MM.1S (cell line): ENCODE results near the gene ZNF385A.

Source experiments
- DNase-seq: peaks from one replicate; pipeline ENCODE4 v3.0.0-alpha.2; 2015
- H2AFZ ChIP-seq: fragments of 300-600 bp; sonication (generic); 2 replicates; pipeline ENCODE4 v1.6.0; 2016; ENCODE audit warnings: antibody characterized with exemption, low read length
- H3F3A ChIP-seq: fragments of 300-600 bp; sonication (generic); 2 replicates; pipeline ENCODE4 v1.6.1; 2016; ENCODE audit warnings: mild to moderate bottlenecking, antibody characterized with exemption, low read length, moderate library complexity, mixed read lengths; ENCODE audit not compliant: insufficient read depth
- H3K27ac ChIP-seq: fragments of 300-600 bp; sonication (generic); 2 replicates; pipeline ENCODE4 v1.5.1; 2016; ENCODE audit warnings: mild to moderate bottlenecking, low read length
- H3K27me3 ChIP-seq: fragments of 300-600 bp; sonication (generic); replicated peaks from 2 replicates; pipeline ENCODE4 v1.6.0; 2016; ENCODE audit warnings: low read length; ENCODE audit not compliant: insufficient read depth
- H3K36me3 ChIP-seq: fragments of 300-600 bp; sonication (generic); replicated peaks from 2 replicates; pipeline ENCODE4 v1.6.1; 2016; ENCODE audit warnings: mild to moderate bottlenecking, low read length, mixed read lengths; ENCODE audit not compliant: insufficient read depth
- H3K4me1 ChIP-seq: fragments of 300-600 bp; sonication (generic); 2 replicates; pipeline ENCODE4 v1.6.1; 2016; ENCODE audit warnings: low read length, mixed read lengths
- H3K4me2 ChIP-seq: fragments of 300-600 bp; sonication (generic); 2 replicates; pipeline ENCODE4 v1.6.0; 2016; ENCODE audit warnings: low read depth, low read length
- H3K4me3 ChIP-seq: fragments of 300-600 bp; sonication (generic); 2 replicates; pipeline ENCODE4 v1.5.1; 2016; ENCODE audit warnings: low read length, mixed read lengths
- H3K79me2 ChIP-seq: fragments of 300-600 bp; sonication (generic); 2 replicates; pipeline ENCODE4 v1.6.1; 2016; ENCODE audit warnings: mixed run types, low read length, mixed read lengths
- H3K9ac ChIP-seq: fragments of 300-600 bp; sonication (generic); 2 replicates; pipeline ENCODE4 v1.6.1; 2016; ENCODE audit warnings: low read length, mixed read lengths
- H3K9me2 ChIP-seq: fragments of 300-600 bp; sonication (generic); replicated peaks from 2 replicates; pipeline ENCODE4 v1.6.1; 2016; ENCODE audit warnings: mild to moderate bottlenecking, low read length, mixed read lengths; ENCODE audit not compliant: insufficient read depth
- H3K9me3 ChIP-seq: fragments of 300-600 bp; sonication (generic); replicated peaks from 2 replicates; pipeline ENCODE4 v1.6.1; 2016; ENCODE audit warnings: mild to moderate bottlenecking, low read length, mixed read lengths; ENCODE audit not compliant: insufficient read depth
- H4K20me1 ChIP-seq: fragments of 300-600 bp; sonication (generic); 2 replicates; pipeline ENCODE4 v1.6.1; 2016; ENCODE audit warnings: mild to moderate bottlenecking, low read length, moderate library complexity, mixed read lengths; ENCODE audit not compliant: insufficient read depth
- CTCF ChIP-seq: fragments of 300-600 bp; sonication (generic); IDR thresholded peaks from 2 replicates; pipeline ENCODE4 v1.5.1; 2016; ENCODE audit warnings: antibody characterized with exemption, low read length, mixed read lengths
- EZH2 ChIP-seq: fragments of 300-600 bp; sonication (generic); optimal IDR thresholded peaks from 2 replicates; pipeline ENCODE3; 2017; ENCODE audit warnings: low read depth, mild to moderate bottlenecking, antibody characterized with exemption, low read length, mixed read lengths
- EZH2phosphoT487 ChIP-seq: fragments of 300-600 bp; sonication (generic); IDR thresholded peaks from 2 replicates; pipeline ENCODE4 v1.6.1; 2018; ENCODE audit warnings: antibody characterized with exemption, low read length

Gene ZNF385A

GRCh38 chr12:54333420-54334034, 51.0 kb downstream of the ZNF385A start:
- H3K79me2 ChIP-seq: peaks cover 70% of the 10 kb centered on the region
- no peak for TF ChIP-seq CTCF
- no peak for TF ChIP-seq EZH2phosphoT487
- TF ChIP-seq EZH2: no peak
- no peak overlapping the region for H3K9ac ChIP-seq
- H3F3A ChIP-seq: no peaks in the 10 kb centered on the region; the same call in 1 of the 2 replicates
- H3K4me1 ChIP-seq: no peaks in the 10 kb centered on the region
- no peak overlapping the region for H2AFZ ChIP-seq
- H3K27me3 ChIP-seq: no peaks in the 10 kb centered on the region
- no peaks in the 10 kb centered on the region for H3K9me3 ChIP-seq
- no peak overlapping the region for H3K4me3 ChIP-seq
- H4K20me1 ChIP-seq: no peaks in the 10 kb centered on the region
- no peaks in the 10 kb centered on the region for H3K9me2 ChIP-seq
- H3K36me3 ChIP-seq: no peaks in the 10 kb centered on the region
- H3K27ac ChIP-seq: no peak overlapping the region
- H3K4me2 ChIP-seq: no peak overlapping the region
- DNase-seq: no peak

DNA sequence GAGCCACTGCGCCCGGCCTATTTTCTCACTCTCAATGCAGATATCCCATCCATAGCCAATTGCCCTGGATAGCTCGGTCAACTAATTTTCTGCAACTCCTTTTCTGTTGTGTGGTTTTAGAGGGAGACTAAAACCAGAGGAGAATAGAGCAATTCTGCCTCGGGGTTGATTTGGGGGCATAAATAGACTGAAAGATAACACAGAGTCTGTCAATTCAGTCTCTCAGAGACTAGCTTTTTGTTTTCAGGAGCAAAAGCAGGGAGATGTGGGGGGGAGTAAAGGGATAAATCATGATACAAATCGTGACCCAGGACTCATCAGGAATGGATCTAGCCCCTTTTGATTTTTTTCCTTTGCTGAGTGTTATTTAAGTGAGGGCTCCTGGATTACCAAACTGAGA, 53.1 kb downstream of the ZNF385A start:
- Histone ChIP-seq H3K9me2 (no peaks in the 10 kb centered on the region), H3K79me2 (peaks cover 75% of the 10 kb centered on the region), H3K27me3 (no peaks in the 10 kb centered on the region), H3K9me3 (no peaks in the 10 kb centered on the region), H4K20me1 (no peaks in the 10 kb centered on the region), H3F3A (no peaks in the 10 kb centered on the region; the same call in 1 of the 2 replicates), H3K4me2 (no peak overlapping the region), H3K9ac (no peak overlapping the region), H3K4me1 (no peaks in the 10 kb centered on the region), H3K27ac (no peak overlapping the region), H3K4me3 (no peak overlapping the region), H3K36me3 (no peaks in the 10 kb centered on the region), H2AFZ (no peak overlapping the region)
- no peak for TF ChIP-seq CTCF
- TF ChIP-seq EZH2: no peak
- no peak for TF ChIP-seq EZH2phosphoT487
- DNase-seq: no peak

DNA sequence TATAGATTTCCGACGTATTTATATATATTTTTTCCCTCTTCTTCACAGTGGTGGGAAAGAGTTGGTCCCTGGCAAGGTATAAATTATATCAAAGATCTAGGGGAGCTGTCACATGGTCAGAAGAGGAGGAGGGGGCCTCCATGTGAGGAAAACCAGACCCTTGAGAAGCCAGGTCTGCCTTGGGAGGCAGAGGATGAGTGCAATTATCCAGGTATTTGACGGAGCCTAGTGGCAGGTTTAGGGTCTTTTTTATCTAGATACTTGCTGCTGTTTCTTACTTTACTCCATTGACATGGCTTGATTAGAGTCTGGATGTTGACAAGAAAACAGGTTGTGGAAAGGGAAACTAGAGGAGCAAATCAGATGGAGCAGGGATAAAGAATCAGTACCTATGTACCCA, 54.1 kb downstream of the ZNF385A start:
- Histone ChIP-seq H3K36me3 (no peaks in the 10 kb centered on the region), H3K27ac (no peak overlapping the region), H2AFZ (no peak overlapping the region), H3F3A (no peaks in the 10 kb centered on the region; the same call in 1 of the 2 replicates), H3K9me3 (no peaks in the 10 kb centered on the region), H4K20me1 (no peaks in the 10 kb centered on the region), H3K4me2 (no peak overlapping the region), H3K9me2 (no peaks in the 10 kb centered on the region), H3K4me1 (no peaks in the 10 kb centered on the region), H3K4me3 (no peak overlapping the region), H3K79me2 (peaks cover 76% of the 10 kb centered on the region), H3K9ac (no peak overlapping the region), H3K27me3 (no peaks in the 10 kb centered on the region)
- no peak for DNase-seq
- no peak for TF ChIP-seq EZH2
- TF ChIP-seq EZH2phosphoT487: no peak
- no peak for TF ChIP-seq CTCF
